ENCODE data around the gene PLCB1. TPM values are rescaled to one million over a fixed set of nuclear protein-coding genes. Genes with fewer than 3 reads are reported as not detected.

Gene PLCB1
- total and polyA plus RNA-seq, 10 of the 15 experiments (the other 5 are each of a cell fraction or from before 2014, with no cell fraction given), result 0.05 to 5.3 (median 0.17) TPM; not detected in 1

DNA sequence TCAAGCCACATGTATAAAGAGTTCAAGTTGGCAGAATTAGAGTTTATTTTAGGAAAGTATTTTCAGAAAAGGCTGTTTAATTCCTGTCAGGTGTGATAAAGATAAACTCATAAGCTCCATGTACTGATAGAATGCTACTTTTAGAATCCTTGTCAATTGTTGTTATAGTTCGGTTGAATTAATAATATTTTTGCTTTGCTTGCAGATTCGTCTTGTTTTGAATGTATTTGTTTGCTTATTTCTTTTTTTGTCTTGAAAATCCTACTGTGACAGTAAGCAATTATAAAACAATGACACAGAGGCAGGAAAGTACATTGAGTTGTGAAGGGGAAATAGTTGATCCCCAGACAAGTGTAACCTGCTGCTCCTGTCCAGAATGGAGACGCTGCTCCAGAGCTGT, 602.9 kb downstream of the PLCB1 start (continued):
- no peak for TF ChIP-seq E2F8 (IDR thresholded peaks at IDR 0.05; ENCODE audit: low read depth, partially characterized antibody)

DNA sequence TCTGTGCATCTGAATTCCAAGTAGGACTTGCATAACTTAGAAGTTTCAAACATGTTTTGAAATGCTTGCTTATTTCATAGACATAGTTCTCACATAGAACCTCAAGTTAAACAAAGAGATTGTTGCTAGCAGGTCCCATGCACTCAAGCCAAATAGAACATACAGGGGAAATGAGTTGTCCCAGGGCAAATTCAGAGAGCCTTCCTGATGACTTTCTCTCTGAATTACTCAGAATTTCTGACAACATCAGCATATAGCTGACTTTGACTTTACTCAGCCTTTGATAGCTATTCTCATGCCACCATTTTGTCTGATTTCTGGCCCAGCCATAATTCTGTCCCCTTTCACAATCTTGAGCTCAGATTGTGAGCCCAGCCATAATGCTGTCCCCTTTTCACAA, 603.6 kb downstream of the PLCB1 start:
- in situ Hi-C loops (cut with MboI), result no loop called here
- H2AFZ ChIP-seq (ENCODE audit: control insufficient read depth, low read depth, low read length), result no peak overlapping the region
- POLR2A ChIA-PET, result no interaction called here
- H3K36me3 ChIP-seq (ENCODE audit: control insufficient read depth in 2 of 2, insufficient read depth in 2 of 2, low read length in 1 of 2), result no peaks in the 10 kb centered on the region
- TF ChIP-seq IRF4 (IDR thresholded peaks at IDR 0.05; ENCODE audit: low read depth, low read length) (no peak), KLF5 (IDR thresholded peaks at IDR 0.05; ENCODE audit: partially characterized antibody) (no peak), SMAD5 (IDR thresholded peaks at IDR 0.05; ENCODE audit: low read depth) (no peak), YY1 (IDR thresholded peaks at IDR 0.05; ENCODE audit: low read depth, low read length) (no peak), SREBF2 (IDR thresholded peaks at IDR 0.05; ENCODE audit: low read length) (no peak), HSF1 (IDR thresholded peaks at IDR 0.05; ENCODE audit: low read depth, low read length) (no peak)
- TF ChIP-seq, protein P1, sequence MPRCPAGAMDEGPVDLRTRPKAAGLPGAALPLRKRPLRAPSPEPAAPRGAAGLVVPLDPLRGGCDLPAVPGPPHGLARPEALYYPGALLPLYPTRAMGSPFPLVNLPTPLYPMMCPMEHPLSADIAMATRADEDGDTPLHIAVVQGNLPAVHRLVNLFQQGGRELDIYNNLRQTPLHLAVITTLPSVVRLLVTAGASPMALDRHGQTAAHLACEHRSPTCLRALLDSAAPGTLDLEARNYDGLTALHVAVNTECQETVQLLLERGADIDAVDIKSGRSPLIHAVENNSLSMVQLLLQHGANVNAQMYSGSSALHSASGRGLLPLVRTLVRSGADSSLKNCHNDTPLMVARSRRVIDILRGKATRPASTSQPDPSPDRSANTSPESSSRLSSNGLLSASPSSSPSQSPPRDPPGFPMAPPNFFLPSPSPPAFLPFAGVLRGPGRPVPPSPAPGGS (IDR thresholded peaks at IDR 0.05; ENCODE audit: borderline replicate concordance, insufficient read depth, low read depth, low read length, poor library complexity, severe bottlenecking), result no peak
- RAD21 ChIA-PET (ENCODE audit: unreplicated experiment), result interaction anchor here (0.7 to 1.0 kb wide), 2 partner anchors 14 to 28 kb away, joined by 3 read pairs; no protein-coding TSS in a partner anchor
- SMC1A ChIA-PET (ENCODE audit: uncharacterized antibody, unreplicated experiment), result interaction anchor here (1.0 kb wide), 1 partner anchor 13 kb away, joined by 4 read pairs; no protein-coding TSS in a partner anchor
- no TSS peak for BruUV-seq (replicated peaks)
- ATAC-seq (no peak), DNase-seq (ENCODE audit: low read depth, low spot score) (no peak), FAIRE-seq (no peak)
- H3K27me3 ChIP-seq (replicated peaks in 1 of 2; ENCODE audit: control insufficient read depth in 2 of 2, insufficient read depth in 2 of 2, low read length in 1 of 2), result no peaks in the 10 kb centered on the region
- no peaks in the 10 kb centered on the region; the same call in 2 of the 3 replicates for H3K9me3 ChIP-seq (replicated peaks; ENCODE audit: control insufficient read depth, insufficient read depth, low read length)
- H3K4me3 ChIP-seq, result no peak overlapping the region
- intact Hi-C loops (cut with micrococcal nuclease; ENCODE audit: unreplicated experiment), result no loop called here
- no peaks in the 10 kb centered on the region for H4K20me1 ChIP-seq (ENCODE audit: control insufficient read depth, insufficient read depth)
- H3K4me2 ChIP-seq (ENCODE audit: control insufficient read depth, insufficient read depth), result no peak overlapping the region
- CTCF ChIA-PET, result interaction anchor here (0.7 to 2.5 kb wide), 5 partner anchors 14 to 801 kb away, joined by 3 to 21 read pairs (median 3); no protein-coding TSS in a partner anchor
- no peaks in the 10 kb centered on the region for H3K4me1 ChIP-seq (ENCODE audit: control insufficient read depth, insufficient read depth, low read length)
- no peaks in the 10 kb centered on the region for H3K79me2 ChIP-seq (ENCODE audit: control insufficient read depth, insufficient read depth, low read length)
- H3K9ac ChIP-seq (ENCODE audit: control insufficient read depth, insufficient read depth, low read length), result no peak overlapping the region
- H3K27ac ChIP-seq (ENCODE audit: control insufficient read depth, insufficient read depth), result no peak overlapping the region
